Osteoblast (primary cell): Measurements from ENCODE around the gene ATP6V0A4. TPM values are rescaled to one million over a fixed set of nuclear protein-coding genes. Genes with fewer than 3 reads are reported as not detected.

ENCODE experiments used
- DNase-seq: peaks from one replicate; pipeline ENCODE4 v3.0.0; 2011; ENCODE audit warnings: low spot score, mixed read lengths; ENCODE audit not compliant: insufficient read length; ENCODE audit errors: missing footprints
- H2AFZ ChIP-seq: 2 replicates; pipeline ENCODE4 v1.6.0; 2011; ENCODE audit warnings: mild to moderate bottlenecking, low read length
- H3K27ac ChIP-seq: 2 replicates; pipeline ENCODE4 v1.5.1; 2011; ENCODE audit warnings: mild to moderate bottlenecking, low read depth, low read length, moderate library complexity
- H3K27me3 ChIP-seq: 2 replicates; pipeline ENCODE4 v1.6.0; 2012; ENCODE audit warnings: mild to moderate bottlenecking, control low read depth, inconsistent platforms, low read length, moderate library complexity; ENCODE audit not compliant: insufficient read depth
- H3K36me3 ChIP-seq: 2 replicates; pipeline ENCODE4 v1.5.1; 2011; ENCODE audit warnings: mild to moderate bottlenecking, low read length, control low read depth, moderate library complexity; ENCODE audit not compliant: insufficient read depth
- H3K4me1 ChIP-seq: 2 replicates; pipeline ENCODE4 v1.5.1; 2011; ENCODE audit warnings: mild to moderate bottlenecking, low read length, control low read depth, moderate library complexity; ENCODE audit not compliant: insufficient read depth
- H3K4me2 ChIP-seq: 2 replicates; pipeline ENCODE4 v1.6.0; 2011; ENCODE audit warnings: mild to moderate bottlenecking, low read length; ENCODE audit not compliant: insufficient read depth
- H3K4me3 ChIP-seq: fragments of 200-600 bp; sonication (generic); 3 replicates; pipeline ENCODE4 v1.5.1; 2012; ENCODE audit warnings: mild to moderate bottlenecking, low read length, inconsistent platforms; ENCODE audit not compliant: insufficient read depth
- H3K79me2 ChIP-seq: 2 replicates; pipeline ENCODE4 v1.6.0; 2012; ENCODE audit warnings: mild to moderate bottlenecking, low read length, control low read depth, inconsistent platforms; ENCODE audit not compliant: insufficient read depth
- H3K9me3 ChIP-seq: 2 replicates; pipeline ENCODE4 v1.5.1; 2011; ENCODE audit warnings: low read depth, low read length, control low read depth
- H4K20me1 ChIP-seq: 2 replicates; pipeline ENCODE4 v1.6.0; 2012; ENCODE audit warnings: mild to moderate bottlenecking, low read length, control low read depth; ENCODE audit not compliant: insufficient read depth
- CTCF ChIP-seq: IDR thresholded peaks from 2 replicates; pipeline ENCODE4 v1.5.1; 2011; ENCODE audit warnings: mild to moderate bottlenecking, low read depth, low read length, moderate library complexity; ENCODE audit errors: extremely low read depth
- total RNA-seq: library from RNA; depleted of rRNA; stranded (reverse); fragments of >200 nt; gene quantifications from 2 replicates; pipeline ENCODE4 v1.2.3, GENCODE V29; 2012

ATP6V0A4 gene
- total RNA-seq, 1 donor, result under 0.01 TPM

DNA sequence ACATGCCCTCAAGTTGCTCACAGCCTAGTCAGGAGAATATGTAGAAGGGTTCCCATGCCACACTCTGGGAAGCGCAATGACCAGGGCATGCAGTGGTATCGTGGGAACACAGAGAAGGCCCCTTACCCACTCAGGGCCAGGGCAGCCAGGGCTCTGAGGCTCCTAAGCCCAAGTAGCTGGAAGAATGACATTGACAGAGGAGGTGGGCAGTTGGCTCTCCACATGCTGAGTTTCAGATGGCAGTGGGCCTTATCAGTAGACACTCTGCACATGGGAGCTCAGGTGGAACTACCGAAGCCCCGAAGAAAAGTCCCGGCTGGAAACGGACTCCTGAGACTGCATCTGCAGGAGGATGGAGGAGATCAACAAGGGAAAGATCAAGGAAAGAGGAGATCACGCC, 81.1 kb downstream of the ATP6V0A4 start:
- Histone ChIP-seq H2AFZ (no peak overlapping the region), H3K4me1 (no peaks in the 10 kb centered on the region), H3K79me2 (no peaks in the 10 kb centered on the region), H3K27ac (no peak overlapping the region), H3K36me3 (no peaks in the 10 kb centered on the region), H3K4me3 (no peak overlapping the region), H4K20me1 (no peaks in the 10 kb centered on the region), H3K27me3 (no peaks in the 10 kb centered on the region), H3K4me2 (no peak overlapping the region), H3K9me3 (no peaks in the 10 kb centered on the region)
- no peak for TF ChIP-seq CTCF
- no peak for DNase-seq

GRCh38 chr7:138713191-138713590, 84.8 kb downstream of the ATP6V0A4 start:
- no peak overlapping the region for H3K4me3 ChIP-seq
- no peak overlapping the region for H3K4me2 ChIP-seq
- H3K4me1 ChIP-seq, result no peaks in the 10 kb centered on the region
- H3K27me3 ChIP-seq, result no peaks in the 10 kb centered on the region
- no peaks in the 10 kb centered on the region for H3K36me3 ChIP-seq
- no peak for DNase-seq
- no peak for TF ChIP-seq CTCF
- no peaks in the 10 kb centered on the region for H4K20me1 ChIP-seq
- H2AFZ ChIP-seq, result no peak overlapping the region
- no peaks in the 10 kb centered on the region for H3K79me2 ChIP-seq
- no peak overlapping the region for H3K27ac ChIP-seq
- no peaks in the 10 kb centered on the region for H3K9me3 ChIP-seq

GRCh38 chr7:138712652-138713051, 85.3 kb downstream of the ATP6V0A4 start:
- H3K27me3 ChIP-seq, result no peaks in the 10 kb centered on the region
- DNase-seq, result peak; percentile 8
- H3K36me3 ChIP-seq, result no peaks in the 10 kb centered on the region
- TF ChIP-seq CTCF, result no peak
- no peak overlapping the region for H3K4me2 ChIP-seq
- H3K27ac ChIP-seq, result no peak overlapping the region
- H3K4me3 ChIP-seq, result no peak overlapping the region
- no peaks in the 10 kb centered on the region for H3K4me1 ChIP-seq
- no peaks in the 10 kb centered on the region for H4K20me1 ChIP-seq
- no peaks in the 10 kb centered on the region for H3K9me3 ChIP-seq
- H3K79me2 ChIP-seq, result no peaks in the 10 kb centered on the region
- H2AFZ ChIP-seq, result no peak overlapping the region

GRCh38 chr7:138710536-138711385, 87.2 kb downstream of the ATP6V0A4 start:
- Histone ChIP-seq H3K9me3 (no peaks in the 10 kb centered on the region), H2AFZ (no peak overlapping the region), H3K27me3 (no peaks in the 10 kb centered on the region), H3K4me3 (no peak overlapping the region), H3K27ac (no peak overlapping the region), H3K79me2 (no peaks in the 10 kb centered on the region), H3K4me2 (no peak overlapping the region), H3K4me1 (no peaks in the 10 kb centered on the region), H4K20me1 (no peaks in the 10 kb centered on the region), H3K36me3 (no peaks in the 10 kb centered on the region)
- no peak for TF ChIP-seq CTCF
- peak; percentile 48 for DNase-seq
